Suprapubic skin (tissue), 4 donors: ENCODE measurements around the gene SPATS2L. TPM values are rescaled to one million over a fixed set of nuclear protein-coding genes. Genes with fewer than 3 reads are reported as not detected.

ENCODE experiments used
- DNase-seq, 2 donors: peaks; one replicate each; pipeline ENCODE4 v3.0.0-alpha.2; 2019; ENCODE audit warnings: low spot score in 2 of 2
- H3K27ac ChIP-seq: fragments of 200-600 bp; sonication (generic); one replicate; pipeline ENCODE4 v1.5.1; 2019
- H3K27me3 ChIP-seq: fragments of 200-600 bp; sonication (generic); one replicate; pipeline ENCODE4 v1.5.1; 2019
- H3K36me3 ChIP-seq: fragments of 200-600 bp; sonication (generic); one replicate; pipeline ENCODE4 v1.5.1; 2019
- H3K4me1 ChIP-seq: fragments of 200-600 bp; sonication (generic); one replicate; pipeline ENCODE4 v1.5.1; 2019
- H3K4me3 ChIP-seq: fragments of 200-600 bp; sonication (generic); one replicate; pipeline ENCODE4 v1.5.1; 2019; ENCODE audit warnings: mild to moderate bottlenecking
- H3K9me3 ChIP-seq: fragments of 200-600 bp; sonication (generic); one replicate; pipeline ENCODE4 v1.5.1; 2019
- EP300 ChIP-seq: sonication (generic); formaldehyde crosslinking; IDR thresholded peaks from one replicate; pipeline ENCODE4 v1.6.1; 2017; ENCODE audit warnings: antibody characterized with exemption
- POLR2A ChIP-seq, 2 donors: fragments of 450-650 bp; IDR thresholded peaks; one replicate each; pipeline ENCODE4 v1.6.1; 2017; ENCODE audit warnings: antibody characterized with exemption in 2 of 2, mild to moderate bottlenecking in 2 of 2, moderate library complexity in 2 of 2
- POLR2AphosphoS5 ChIP-seq, 3 donors: sonication (generic); formaldehyde crosslinking; IDR thresholded peaks; one replicate each; pipeline ENCODE4 v1.6.1; 2017; ENCODE audit warnings: antibody characterized with exemption in 3 of 3
- WGBS: methylation state at CpG from one replicate; pipeline ENCODE4 v1.1.5; 2018; 5-methylcytosine and 5-hydroxymethylcytosine counted together
- total RNA-seq, 4 donors: library from RNA; depleted of rRNA; stranded (reverse); fragments of >200 nt; gene quantifications; one replicate each; pipeline ENCODE4 v1.1.0, GENCODE V29; 2016
- TF ChIP-seq, protein P1 (sequence below), 2 donors: fragments of 200-600 bp in 1 of 2; fragments of 450-650 bp in 1 of 2; sonication (generic) in 1 of 2; IDR thresholded peaks; one replicate each; pipeline ENCODE4 v1.5.1; 2016 to 2019; ENCODE audit warnings: antibody characterized with exemption in 2 of 2, mild to moderate bottlenecking in 1 of 2, moderate library complexity in 1 of 2

SPATS2L gene
- total RNA-seq, 4 donors from 2014 or later, result 39.9 to 104 (median 57.7) TPM

DNA sequence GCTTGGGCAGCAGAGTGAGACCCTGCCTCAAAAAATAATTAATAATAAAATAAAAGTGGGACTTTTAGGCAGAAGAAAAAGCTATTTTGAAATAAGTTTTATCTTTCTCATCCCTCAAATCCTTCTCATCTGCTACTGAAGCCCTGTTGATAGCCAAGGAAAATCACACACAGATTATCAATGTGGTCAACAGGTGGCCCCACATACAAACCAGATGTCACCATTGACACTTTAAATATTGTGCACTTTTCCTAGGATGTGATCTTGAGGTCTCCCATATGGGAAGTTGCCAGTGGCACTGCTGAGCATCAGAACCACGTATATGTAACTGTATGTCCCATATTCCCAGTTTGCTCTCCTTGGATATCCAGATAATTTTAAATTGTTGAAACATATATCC is 138.8 kb downstream of the SPATS2L start:
- Histone ChIP-seq H3K4me3 (no peak overlapping the region), H3K27me3 (no peaks in the 10 kb centered on the region), H3K27ac (no peak overlapping the region), H3K36me3 (peaks cover 8% of the 10 kb centered on the region), H3K9me3 (no peaks in the 10 kb centered on the region), H3K4me1 (no peaks in the 10 kb centered on the region)
- DNase-seq, result no peak
- 88% methylated on average over 1 of the region's 1 CpG for WGBS
- TF ChIP-seq, protein P1, sequence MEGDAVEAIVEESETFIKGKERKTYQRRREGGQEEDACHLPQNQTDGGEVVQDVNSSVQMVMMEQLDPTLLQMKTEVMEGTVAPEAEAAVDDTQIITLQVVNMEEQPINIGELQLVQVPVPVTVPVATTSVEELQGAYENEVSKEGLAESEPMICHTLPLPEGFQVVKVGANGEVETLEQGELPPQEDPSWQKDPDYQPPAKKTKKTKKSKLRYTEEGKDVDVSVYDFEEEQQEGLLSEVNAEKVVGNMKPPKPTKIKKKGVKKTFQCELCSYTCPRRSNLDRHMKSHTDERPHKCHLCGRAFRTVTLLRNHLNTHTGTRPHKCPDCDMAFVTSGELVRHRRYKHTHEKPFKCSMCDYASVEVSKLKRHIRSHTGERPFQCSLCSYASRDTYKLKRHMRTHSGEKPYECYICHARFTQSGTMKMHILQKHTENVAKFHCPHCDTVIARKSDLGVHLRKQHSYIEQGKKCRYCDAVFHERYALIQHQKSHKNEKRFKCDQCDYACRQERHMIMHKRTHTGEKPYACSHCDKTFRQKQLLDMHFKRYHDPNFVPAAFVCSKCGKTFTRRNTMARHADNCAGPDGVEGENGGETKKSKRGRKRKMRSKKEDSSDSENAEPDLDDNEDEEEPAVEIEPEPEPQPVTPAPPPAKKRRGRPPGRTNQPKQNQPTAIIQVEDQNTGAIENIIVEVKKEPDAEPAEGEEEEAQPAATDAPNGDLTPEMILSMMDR (IDR thresholded peaks at IDR 0.05), result no peak
- no peak for TF ChIP-seq EP300
- TF ChIP-seq POLR2A (IDR thresholded peaks at IDR 0.05), result no peak
- no peak for TF ChIP-seq POLR2AphosphoS5 (IDR thresholded peaks at IDR 0.05)

GRCh38 chr2:200446612-200447011 is 140.1 kb downstream of the SPATS2L start:
- Histone ChIP-seq H3K27me3 (no peaks in the 10 kb centered on the region), H3K4me3 (no peak overlapping the region), H3K27ac (no peak overlapping the region), H3K9me3 (no peaks in the 10 kb centered on the region), H3K4me1 (no peaks in the 10 kb centered on the region), H3K36me3 (peaks cover 8% of the 10 kb centered on the region)
- TF ChIP-seq POLR2A (IDR thresholded peaks at IDR 0.05) (no peak), EP300 (no peak)
- TF ChIP-seq, protein P1 (IDR thresholded peaks at IDR 0.05), result no peak
- 90% methylated on average over 3 of the region's 3 CpGs for WGBS
- no peak for DNase-seq

- 68% methylated on average over 4 of the region's 4 CpGs for whole genome bisulfite sequencing
- Histone ChIP-seq H3K4me1 (no peaks in the 10 kb centered on the region), H3K27me3 (no peaks in the 10 kb centered on the region), H3K9me3 (no peaks in the 10 kb centered on the region), H3K4me3 (no peak overlapping the region), H3K36me3 (peaks cover 4% of the 10 kb centered on the region), H3K27ac (no peak overlapping the region)
- DNase-seq, result no peak
- no peak for TF ChIP-seq POLR2AphosphoS5 (IDR thresholded peaks at IDR 0.05)
- TF ChIP-seq, protein P1 (IDR thresholded peaks at IDR 0.05), result no peak
- no peak for TF ChIP-seq EP300
- no peak for TF ChIP-seq POLR2A (IDR thresholded peaks at IDR 0.05)
These were observed 140.8 kb downstream of the SPATS2L start for GRCh38 chr2:200447139-200447855.

GRCh38 chr2:200448455-200448854 is 142.0 kb downstream of the SPATS2L start:
- TF ChIP-seq POLR2A (IDR thresholded peaks at IDR 0.05), result no peak
- TF ChIP-seq, protein P1 (IDR thresholded peaks at IDR 0.05), result no peak
- no peak for TF ChIP-seq EP300
- TF ChIP-seq POLR2AphosphoS5 (IDR thresholded peaks at IDR 0.05), result no peak
- Histone ChIP-seq H3K27ac (no peak overlapping the region), H3K9me3 (no peaks in the 10 kb centered on the region), H3K27me3 (no peaks in the 10 kb centered on the region), H3K4me3 (no peak overlapping the region), H3K4me1 (no peaks in the 10 kb centered on the region), H3K36me3 (peaks cover 4% of the 10 kb centered on the region)
- DNase-seq, result no peak

DNA sequence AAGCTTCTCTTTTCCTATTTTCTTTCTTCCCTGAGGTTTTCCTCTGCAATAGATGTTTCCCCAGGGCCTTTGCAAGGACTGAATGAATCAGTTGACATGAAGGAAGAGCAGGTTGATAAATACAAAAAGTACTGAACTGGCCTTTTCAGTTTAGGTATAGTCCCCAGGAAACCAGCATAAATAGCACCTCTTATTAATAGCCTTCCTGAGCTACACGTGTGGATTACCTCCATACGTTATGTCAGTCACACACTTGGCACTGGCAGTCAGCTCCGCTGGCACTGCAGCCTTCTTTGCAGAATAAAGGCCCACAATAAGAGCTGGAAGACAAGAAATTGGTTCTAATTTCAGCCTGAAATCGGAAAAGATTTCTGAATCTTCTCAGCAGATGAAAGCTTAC is 142.7 kb downstream of the SPATS2L start:
- no peak overlapping the region for H3K27ac ChIP-seq
- H3K36me3 ChIP-seq, result peaks cover 4% of the 10 kb centered on the region
- H3K4me3 ChIP-seq, result no peak overlapping the region
- no peaks in the 10 kb centered on the region for H3K27me3 ChIP-seq
- H3K4me1 ChIP-seq, result no peaks in the 10 kb centered on the region
- WGBS, result 83% methylated on average over 4 of the region's 4 CpGs
- no peak for TF ChIP-seq POLR2AphosphoS5 (IDR thresholded peaks at IDR 0.05)
- TF ChIP-seq, protein P1 (IDR thresholded peaks at IDR 0.05), result no peak
- no peak for TF ChIP-seq EP300
- no peak for TF ChIP-seq POLR2A (IDR thresholded peaks at IDR 0.05)
- no peak for DNase-seq
- no peaks in the 10 kb centered on the region for H3K9me3 ChIP-seq
